Stimulated activated naive B cell treated with anti-CD40 and anti-IgM and Interleukin-4, amounts not matched to agents 10 μg/mL and 1 μg/mL and 100 μg/mL, for 72 hours (primary cell): ENCODE data around the gene PLXNA2.
A peak's percentile ranks its signal among the peaks of the same experiment; 100 is the strongest.

ENCODE experiments used
- ATAC-seq, 2 donors: fragments of 150-1000 bp; cut with Tn5 transposase; replicated peaks; 2 replicates each; pipeline ENCODE4 v1.10.0; 2021; ENCODE audit warnings: moderate library complexity in 1 of 2
- DNase-seq: peaks from one replicate; pipeline ENCODE4 v3.0.0; 2021
- H3K27ac Mint-ChIP-seq: one replicate; pipeline ENCODE4 v1.8.0; 2022; ENCODE audit warnings: mild to moderate bottlenecking, mixed read lengths
- H3K27me3 Mint-ChIP-seq, 2 donors: one replicate each; pipeline ENCODE4 v1.8.0; 2022; ENCODE audit warnings: mixed read lengths in 2 of 2
- H3K36me3 Mint-ChIP-seq, 2 donors: one replicate each; pipeline ENCODE4 v1.8.0; 2022; ENCODE audit warnings: mixed read lengths in 2 of 2, mild to moderate bottlenecking in 1 of 2
- H3K4me1 Mint-ChIP-seq, 2 donors: one replicate each; pipeline ENCODE4 v1.8.0; 2022; ENCODE audit warnings: mixed read lengths in 2 of 2, mild to moderate bottlenecking in 1 of 2
- H3K4me3 Mint-ChIP-seq, 2 donors: one replicate each; pipeline ENCODE4 v1.8.0; 2022; ENCODE audit warnings: mild to moderate bottlenecking in 2 of 2, mixed read lengths in 2 of 2, moderate library complexity in 1 of 2
- H3K9me3 Mint-ChIP-seq, 2 donors: one replicate each; pipeline ENCODE4 v1.8.0; 2022; ENCODE audit warnings: mixed read lengths in 2 of 2, mild to moderate bottlenecking in 1 of 2

Gene PLXNA2

GRCh38 chr1:208149213-208149612, 95.0 kb downstream of the PLXNA2 start:
- no peaks in the 10 kb centered on the region for H3K4me1 Mint-ChIP-seq
- no peaks in the 10 kb centered on the region for H3K27me3 Mint-ChIP-seq
- ATAC-seq (no peak), DNase-seq (no peak)
- no peak overlapping the region for H3K4me3 Mint-ChIP-seq
- H3K36me3 Mint-ChIP-seq: no peaks in the 10 kb centered on the region
- no peak overlapping the region for H3K27ac Mint-ChIP-seq
- no peaks in the 10 kb centered on the region for H3K9me3 Mint-ChIP-seq

GRCh38 chr1:208148380-208148779, 95.8 kb downstream of the PLXNA2 start:
- H3K27me3 Mint-ChIP-seq: no peaks in the 10 kb centered on the region

GRCh38 chr1:208146650-208147049, 97.5 kb downstream of the PLXNA2 start:
- no peak for DNase-seq
- H3K27ac Mint-ChIP-seq: no peak overlapping the region
- H3K4me3 Mint-ChIP-seq: no peak overlapping the region
- H3K4me1 Mint-ChIP-seq: no peaks in the 10 kb centered on the region
- no peak for ATAC-seq
- no peaks in the 10 kb centered on the region for H3K27me3 Mint-ChIP-seq
- H3K36me3 Mint-ChIP-seq: no peaks in the 10 kb centered on the region
- H3K9me3 Mint-ChIP-seq: no peaks in the 10 kb centered on the region

More at GRCh38 chr1:208148380-208148779, 95.8 kb downstream of the PLXNA2 start:
- Mint-ChIP-seq H3K9me3 (no peaks in the 10 kb centered on the region), H3K36me3 (no peaks in the 10 kb centered on the region), H3K4me1 (no peaks in the 10 kb centered on the region), H3K4me3 (no peak overlapping the region), H3K27ac (no peak overlapping the region)
- no peak for DNase-seq
- ATAC-seq: no peak

- Mint-ChIP-seq H3K27me3 (no peaks in the 10 kb centered on the region), H3K27ac (no peak overlapping the region), H3K36me3 (no peaks in the 10 kb centered on the region), H3K9me3 (no peaks in the 10 kb centered on the region), H3K4me1 (no peaks in the 10 kb centered on the region), H3K4me3 (no peak overlapping the region)
- DNase-seq: no peak
- no peak for ATAC-seq
These were observed 99.0 kb downstream of the PLXNA2 start for GRCh38 chr1:208145167-208145566.

- H3K4me3 Mint-ChIP-seq: no peak overlapping the region
- no peaks in the 10 kb centered on the region for H3K4me1 Mint-ChIP-seq
- H3K27me3 Mint-ChIP-seq: no peaks in the 10 kb centered on the region
- H3K36me3 Mint-ChIP-seq: no peaks in the 10 kb centered on the region
- ATAC-seq: no peak
- no peaks in the 10 kb centered on the region for H3K9me3 Mint-ChIP-seq
- no peak overlapping the region for H3K27ac Mint-ChIP-seq
- DNase-seq: no peak
These were observed 101.4 kb downstream of the PLXNA2 start for GRCh38 chr1:208142590-208143382.

- Mint-ChIP-seq H3K36me3 (no peaks in the 10 kb centered on the region), H3K4me3 (no peak overlapping the region)
These were observed 102.5 kb downstream of the PLXNA2 start for GRCh38 chr1:208141610-208142192.

GRCh38 chr1:208139434-208140045, 104.6 kb downstream of the PLXNA2 start:
- Mint-ChIP-seq H3K27ac (no peak overlapping the region), H3K4me3 (no peak overlapping the region), H3K27me3 (no peaks in the 10 kb centered on the region), H3K4me1 (no peaks in the 10 kb centered on the region), H3K36me3 (no peaks in the 10 kb centered on the region), H3K9me3 (no peaks in the 10 kb centered on the region)
- ATAC-seq: no peak
- DNase-seq: no peak

More at GRCh38 chr1:208141610-208142192, 102.5 kb downstream of the PLXNA2 start:
- DNase-seq (no peak), ATAC-seq (no peak)
- Mint-ChIP-seq H3K27ac (no peak overlapping the region), H3K4me1 (no peaks in the 10 kb centered on the region), H3K9me3 (no peaks in the 10 kb centered on the region), H3K27me3 (no peaks in the 10 kb centered on the region)

GRCh38 chr1:208137193-208137592, 107.0 kb downstream of the PLXNA2 start:
- Mint-ChIP-seq H3K27ac (no peak overlapping the region), H3K4me1 (peaks cover 1 to 2% of the 10 kb centered on the region in 2 donors), H3K4me3 (no peak overlapping the region), H3K9me3 (no peaks in the 10 kb centered on the region), H3K27me3 (peaks cover 1% of the 10 kb centered on the region in 2 donors), H3K36me3 (no peaks in the 10 kb centered on the region)
- DNase-seq (no peak), ATAC-seq (no peak)

- Mint-ChIP-seq H3K4me1 (peaks cover 7% of the 10 kb centered on the region in 2 donors), H3K27ac (no peak overlapping the region), H3K9me3 (no peaks in the 10 kb centered on the region), H3K4me3 (no peak overlapping the region), H3K27me3 (peaks cover 7% of the 10 kb centered on the region in 2 donors), H3K36me3 (no peaks in the 10 kb centered on the region)
- ATAC-seq (no peak), DNase-seq (no peak)
These were observed 107.6 kb downstream of the PLXNA2 start for GRCh38 chr1:208136459-208137182.

- DNase-seq (no peak), ATAC-seq (no peak)
- Mint-ChIP-seq H3K27me3 (peaks cover 10 to 12% of the 10 kb centered on the region in 2 donors), H3K27ac (no peak overlapping the region), H3K4me1 (peaks cover 7 to 8% of the 10 kb centered on the region in 2 donors), H3K9me3 (no peaks in the 10 kb centered on the region), H3K4me3 (no peak overlapping the region), H3K36me3 (no peaks in the 10 kb centered on the region)
These were observed 108.8 kb downstream of the PLXNA2 start for GRCh38 chr1:208135354-208135753.

GRCh38 chr1:208134491-208134890, 109.7 kb downstream of the PLXNA2 start:
- H3K4me3 Mint-ChIP-seq: no peak overlapping the region
- H3K36me3 Mint-ChIP-seq: no peaks in the 10 kb centered on the region
- peaks cover 7 to 8% of the 10 kb centered on the region in 2 donors for H3K4me1 Mint-ChIP-seq
- ATAC-seq: no peak
- H3K27me3 Mint-ChIP-seq: peaks cover 12 to 13% of the 10 kb centered on the region in 2 donors
- DNase-seq: no peak
- H3K9me3 Mint-ChIP-seq: no peaks in the 10 kb centered on the region
- H3K27ac Mint-ChIP-seq: no peak overlapping the region

- Mint-ChIP-seq H3K9me3 (no peaks in the 10 kb centered on the region), H3K27ac (no peak overlapping the region), H3K36me3 (no peaks in the 10 kb centered on the region), H3K4me1 (peaks cover 7 to 8% of the 10 kb centered on the region in 2 donors), H3K27me3 (peaks cover 12 to 13% of the 10 kb centered on the region in 2 donors), H3K4me3 (no peak overlapping the region)
- ATAC-seq (no peak), DNase-seq (no peak)
These were observed 110.8 kb downstream of the PLXNA2 start for GRCh38 chr1:208133355-208133754.

- Mint-ChIP-seq H3K27ac (no peak overlapping the region), H3K4me1 (peaks cover 7 to 8% of the 10 kb centered on the region in 2 donors), H3K9me3 (no peaks in the 10 kb centered on the region), H3K27me3 (peaks cover 12 to 13% of the 10 kb centered on the region in 2 donors), H3K4me3 (peak overlapping the region in 1 of 2 donors; percentile 51), H3K36me3 (no peaks in the 10 kb centered on the region)
- DNase-seq: peak; percentile 33
- ATAC-seq: peak; percentile 94 to 99
These were observed 111.8 kb downstream of the PLXNA2 start for GRCh38 chr1:208132287-208132882.
